K562 (cell line): ENCODE results near the gene ANKRD44. TPM values are rescaled to one million over a fixed set of nuclear protein-coding genes. Genes with fewer than 3 reads are reported as not detected.

Experiments
- ATAC-seq: fragments of 200-7000 bp; cut with Tn5 transposase; 3 replicates; pipeline ENCODE4 v1.9.1; 2020; ENCODE audit warnings: moderate library complexity
- BruUV-seq: library from RNA; stranded (reverse); fragments of 400-500 nt; replicated peaks from 2 replicates; lab custom pipeline; 2021; lab: Mats Ljungman, UMichigan
- CTCF ChIA-PET: fragments of 300-600 bp; formaldehyde crosslinking; extraction: SDS; loops from one replicate; lab custom pipeline; 2021; ENCODE audit warnings: low intra/inter-chr PET ratio; lab: Yijun Ruan, JAX
- POLR2A ChIA-PET: fragments of 300-600, 350-650 bp; sonication (Branson Sonifier 250); formaldehyde crosslinking; extraction: SDS; loops from one replicate; lab custom pipeline; 2021; ENCODE audit warnings: antibody characterized with exemption, inconsistent platforms; lab: Yijun Ruan, JAX
- DNase-seq, 4 experiments: peaks; one replicate each; pipeline versions ENCODE4 v3.0.0 to v3.0.0-alpha.2; 2011 to 2018; ENCODE audit warnings: low spot score in 3 of 4, mixed read lengths in 3 of 4; ENCODE audit errors: extremely low read depth in 1 of 4
- FAIRE-seq: peaks from 2 replicates; lab custom pipeline; 2011; peaks lifted over from hg19 to GRCh38; lab: Jason Lieb, UNC
- H2AFZ ChIP-seq: 2 replicates; pipeline ENCODE4 v1.6.0; 2011; ENCODE audit warnings: low read depth, low read length, control low read depth, inconsistent platforms
- H3K27ac ChIP-seq: fragments of 200-600 bp; 3 replicates; pipeline ENCODE4 v1.8.0; 2011; ENCODE audit warnings: low read depth, mild to moderate bottlenecking, control low read depth, inconsistent platforms, low read length, moderate library complexity, mixed read lengths; ENCODE audit errors: extremely low read depth
- H3K27me3 ChIP-seq, 2 experiments: fragments of 300-600 bp in 1 of 2; 2 replicates in 1 of 2; 3 replicates in 1 of 2; pipeline versions ENCODE4 v1.6.0 to v1.8.0; 2011; ENCODE audit warnings: inconsistent platforms in 2 of 2, low read length in 2 of 2, mild to moderate bottlenecking in 1 of 2, mixed read lengths in 1 of 2, moderate library complexity in 1 of 2; ENCODE audit not compliant: control insufficient read depth in 2 of 2, insufficient read depth in 2 of 2
- H3K36me3 ChIP-seq: fragments of 300-600 bp; 3 replicates; pipeline ENCODE4 v1.8.0; 2011; ENCODE audit warnings: mild to moderate bottlenecking, low read length, inconsistent platforms; ENCODE audit not compliant: control insufficient read depth, insufficient read depth
- H3K4me1 ChIP-seq, 2 experiments: fragments of 200-600 bp in 1 of 2; replicated peaks in 1 of 2; 2 replicates in 1 of 2; 3 replicates in 1 of 2; pipeline versions ENCODE4 v1.5.1 to v1.8.0; 2011; ENCODE audit warnings: inconsistent platforms in 2 of 2, low read length in 2 of 2, mild to moderate bottlenecking in 1 of 2, mixed read lengths in 1 of 2, moderate library complexity in 1 of 2; ENCODE audit not compliant: control insufficient read depth in 2 of 2, insufficient read depth in 2 of 2
- H3K4me2 ChIP-seq: 2 replicates; pipeline ENCODE4 v1.6.1; 2011; ENCODE audit warnings: low read length, control low read depth, inconsistent platforms, mixed read lengths; ENCODE audit not compliant: insufficient read depth
- H3K4me3 ChIP-seq: fragments of 200-600 bp; sonication (generic), shearing (Covaris generic); 2 replicates; pipeline ENCODE4 v1.5.1; 2016; ENCODE audit warnings: control low read depth, inconsistent platforms
- H3K79me2 ChIP-seq: fragments of 200-600 bp; 3 replicates; pipeline ENCODE4 v1.8.0; 2011; ENCODE audit warnings: low read length, inconsistent platforms; ENCODE audit not compliant: control insufficient read depth, insufficient read depth
- H3K9ac ChIP-seq, 2 experiments: 2 replicates each; pipeline versions ENCODE4 v1.6.0 to v1.6.1; 2011; ENCODE audit warnings: low read depth in 2 of 2, low read length in 2 of 2, control low read depth in 1 of 2, inconsistent platforms in 1 of 2, mild to moderate bottlenecking in 1 of 2, mixed read lengths in 1 of 2; ENCODE audit not compliant: insufficient read depth in 1 of 2
- H3K9me1 ChIP-seq: one replicate; pipeline ENCODE4 v1.6.0; 2011; ENCODE audit warnings: inconsistent platforms, mild to moderate bottlenecking, low read length, moderate library complexity; ENCODE audit not compliant: control insufficient read depth, insufficient read depth
- H3K9me3 ChIP-seq: replicated peaks from 2 replicates; pipeline ENCODE4 v1.5.1; 2011; ENCODE audit warnings: low read depth, low read length, inconsistent platforms; ENCODE audit not compliant: control insufficient read depth, insufficient read depth
- H4K20me1 ChIP-seq: replicated peaks from 2 replicates; pipeline ENCODE4 v1.6.1; 2011; ENCODE audit warnings: low read length, inconsistent platforms, mixed read lengths; ENCODE audit not compliant: control insufficient read depth, insufficient read depth
- BHLHE40 ChIP-seq: IDR thresholded peaks from 2 replicates; pipeline ENCODE4 v1.6.1; 2011; ENCODE audit warnings: low read length, improper control_type of control experiment
- FOXK2 ChIP-seq, 2 experiments: fragments of 450-650 bp; IDR thresholded peaks in 1 of 2; conservative IDR thresholded peaks in 1 of 2; 2 replicates each; pipeline ENCODE4 v1.6.1; 2016; ENCODE audit warnings: low read depth in 2 of 2, mild to moderate bottlenecking in 1 of 2
- GTF2E2 ChIP-seq: fragments of 200-800 bp; sonication (Bioruptor generic); IDR thresholded peaks from 2 replicates; pipeline ENCODE4 v1.6.1; 2016; ENCODE audit warnings: missing genetic modification characterization, missing compliant biosample characterization
- ILK ChIP-seq: fragments of 450-650 bp; IDR thresholded peaks from 2 replicates; pipeline ENCODE4 v1.6.1; 2016; ENCODE audit warnings: missing genetic modification characterization, low read depth, mild to moderate bottlenecking, missing compliant biosample characterization, moderate library complexity, borderline replicate concordance
- KLF10 ChIP-seq: fragments of 250-450 bp; sonication (Bioruptor Pico); IDR thresholded peaks from 2 replicates; pipeline ENCODE4 v1.6.1; 2021; ENCODE audit warnings: matching md5 sums
- L3MBTL2 ChIP-seq: fragments of 450-650 bp; IDR thresholded peaks from 2 replicates; pipeline ENCODE4 v1.6.1; 2016; ENCODE audit warnings: mild to moderate bottlenecking, moderate library complexity
- MAFG ChIP-seq: fragments of 450-650 bp; conservative IDR thresholded peaks from 2 replicates; pipeline ENCODE4 v1.6.1; 2016; ENCODE audit warnings: missing genetic modification characterization, missing compliant biosample characterization
- MBD2 ChIP-seq: sonication (generic); IDR thresholded peaks from 2 replicates; pipeline ENCODE4 v1.6.1; 2016; ENCODE audit warnings: low read depth, borderline replicate concordance
- NRF1 ChIP-seq, 2 experiments: fragments of 450-650 bp; IDR thresholded peaks in 1 of 2; conservative IDR thresholded peaks in 1 of 2; 2 replicates each; pipeline ENCODE4 v1.6.1; 2014; ENCODE audit warnings: mild to moderate bottlenecking in 2 of 2
- RBM14 ChIP-seq: fragments of 200-400 bp; formaldehyde crosslinking; IDR thresholded peaks from 2 replicates; pipeline ENCODE4 v1.6.1; 2018; ENCODE audit warnings: low read depth, mild to moderate bottlenecking, low read length, moderate library complexity, borderline replicate concordance; ENCODE audit not compliant: insufficient read depth
- RUNX1 ChIP-seq: sonication (generic); IDR thresholded peaks from 2 replicates; pipeline ENCODE4 v1.6.1; 2016; ENCODE audit warnings: antibody characterized with exemption, low read depth
- SMAD2 ChIP-seq: fragments of 150-350 bp; IDR thresholded peaks from 2 replicates; pipeline ENCODE4 v1.6.1; 2014; ENCODE audit warnings: low read depth, mild to moderate bottlenecking, low read length
- SMARCB1 ChIP-seq: IDR thresholded peaks from 2 replicates; pipeline ENCODE4 v1.6.1; 2011; ENCODE audit warnings: improper control_type of control experiment, low read depth; ENCODE audit not compliant: insufficient read length
- STAG1 ChIP-seq: sonication (generic); formaldehyde crosslinking; IDR thresholded peaks from 2 replicates; pipeline ENCODE4 v1.5.0; 2020; ENCODE audit warnings: missing genetic modification reagents, borderline replicate concordance
- TFAM ChIP-seq: fragments of 250-450 bp; sonication (Bioruptor Pico); conservative IDR thresholded peaks from 2 replicates; pipeline ENCODE4 v1.5.0; 2021; ENCODE audit warnings: mild to moderate bottlenecking, moderate library complexity
- ZNF174 ChIP-seq: fragments of 250-450 bp; sonication (Bioruptor Pico); IDR thresholded peaks from 2 replicates; pipeline ENCODE4 v1.4.0; 2020; ENCODE audit warnings: mild to moderate bottlenecking
- ZNF263 ChIP-seq: sonication (generic); formaldehyde crosslinking; IDR thresholded peaks from 2 replicates; pipeline ENCODE4 v1.8.0; 2022; ENCODE audit warnings: mild to moderate bottlenecking, missing genetic modification reagents, borderline replicate concordance
- ZNF696 ChIP-seq: fragments of 250-450 bp; sonication (Bioruptor Pico); conservative IDR thresholded peaks from 2 replicates; pipeline ENCODE4 v1.4.0; 2020; ENCODE audit warnings: mild to moderate bottlenecking, moderate library complexity
- WGBS: fragments of 100-300 bp; shearing (Covaris generic); methylation state at CpG from one replicate; pipeline ENCODE4 v1.1.6; 2016; ENCODE audit warnings: low coverage, mixed read lengths; ENCODE audit not compliant: insufficient coverage; ENCODE audit errors: missing lambda C conversion rate; 5-methylcytosine and 5-hydroxymethylcytosine counted together
- in situ Hi-C: fragments of 300-500 bp; cut with MboI; formaldehyde crosslinking; loops from 4 replicates; pipeline ENCODE4 v1.15.0; 2018; ENCODE audit warnings: inconsistent platforms, mixed read lengths
- intact Hi-C: fragments of 100-400 bp; cut with micrococcal nuclease; formaldehyde crosslinking; loops from 2 replicates; pipeline ENCODE4 v1.14.2; 2022
- polyA plus RNA-seq, 8 experiments: library from polyadenylated mRNA; depleted of rRNA in 4 of 8; stranded (reverse) in 5 of 8; unstranded in 3 of 8; fragments of >200 nt; fragmentation: Nextera tagmentation in 2 of 8; fragmentation: Illumina TruSeq in 1 of 8; extraction: Ambion mirVana in 2 of 8; extraction: Trizol in 1 of 8; gene quantifications; 2 replicates each; pipeline versions ENCODE4 v1.2.1 to v1.2.3, GENCODE V29; 2011 to 2014; ENCODE audit warnings: inconsistent platforms in 1 of 8, missing spikeins in 1 of 8
- total RNA-seq, 7 experiments: library from RNA; depleted of rRNA in 6 of 7; stranded (reverse); fragments of >200 nt in 6 of 7; fragmentation: Illumina TruSeq in 2 of 7; extraction: Trizol in 2 of 7; gene quantifications; 2 replicates each; pipeline versions ENCODE4 v1.2.1 to v1.2.3, GENCODE V29; 2011 to 2021; ENCODE audit warnings: low replicate concordance in 1 of 7
- TF ChIP-seq, protein P1 (sequence below): fragments of 450-650 bp; formaldehyde crosslinking; conservative IDR thresholded peaks from 2 replicates; pipeline ENCODE4 v1.4.0; 2022; ENCODE audit warnings: mild to moderate bottlenecking, missing genetic modification characterization
- TF ChIP-seq, protein P2 (sequence below): fragments of 450-650 bp; formaldehyde crosslinking; IDR thresholded peaks from 2 replicates; pipeline ENCODE4 v1.4.0; 2020; ENCODE audit warnings: mild to moderate bottlenecking, moderate library complexity

Gene ANKRD44
- total and polyA plus RNA-seq, 9 of the 15 experiments (the other 6 are each of a cell fraction or from before 2014, with no cell fraction given) = 0.03 to 0.64 (median 0.07) TPM; not detected in 3

DNA sequence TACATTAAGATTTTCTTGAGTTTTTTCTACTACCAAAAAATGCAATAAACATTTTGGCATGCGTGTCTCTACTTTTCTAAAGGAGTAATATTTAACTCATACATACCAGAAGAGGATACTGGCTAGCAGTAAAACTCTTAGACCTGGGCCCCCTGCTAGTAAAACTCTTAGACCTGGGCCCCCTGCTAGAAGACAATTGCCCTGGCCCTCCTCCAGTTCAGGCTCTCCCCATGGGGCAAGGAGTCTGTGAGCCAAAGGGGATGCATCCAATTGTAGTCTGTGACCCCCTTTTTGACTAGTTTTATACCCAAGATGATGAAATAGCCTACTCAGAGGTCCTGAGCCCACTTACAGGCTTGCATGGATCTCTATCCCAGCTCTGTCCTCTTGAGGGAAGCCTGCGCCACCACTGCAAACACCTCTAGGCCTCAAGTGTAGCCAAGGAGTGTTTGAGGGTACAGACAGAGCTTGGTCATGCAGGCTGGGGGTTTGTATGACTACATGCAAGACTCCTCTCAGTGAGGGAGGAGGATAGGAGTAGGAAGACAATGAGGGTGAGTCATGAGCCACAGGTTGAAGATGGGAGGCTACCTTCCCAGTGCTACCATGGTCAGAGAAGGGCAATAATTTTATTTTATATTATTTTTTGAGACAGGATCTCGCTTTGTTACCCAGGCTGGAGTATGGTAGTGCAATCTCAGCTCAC, 338.9 kb downstream of the ANKRD44 start (continued):
- TF ChIP-seq, protein P1, sequence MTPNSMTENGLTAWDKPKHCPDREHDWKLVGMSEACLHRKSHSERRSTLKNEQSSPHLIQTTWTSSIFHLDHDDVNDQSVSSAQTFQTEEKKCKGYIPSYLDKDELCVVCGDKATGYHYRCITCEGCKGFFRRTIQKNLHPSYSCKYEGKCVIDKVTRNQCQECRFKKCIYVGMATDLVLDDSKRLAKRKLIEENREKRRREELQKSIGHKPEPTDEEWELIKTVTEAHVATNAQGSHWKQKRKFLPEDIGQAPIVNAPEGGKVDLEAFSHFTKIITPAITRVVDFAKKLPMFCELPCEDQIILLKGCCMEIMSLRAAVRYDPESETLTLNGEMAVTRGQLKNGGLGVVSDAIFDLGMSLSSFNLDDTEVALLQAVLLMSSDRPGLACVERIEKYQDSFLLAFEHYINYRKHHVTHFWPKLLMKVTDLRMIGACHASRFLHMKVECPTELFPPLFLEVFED (CRISPR knock-in tag) = no peak
- TF ChIP-seq RBM14 (no peak), ZNF696 (CRISPR knock-in tag) (no peak), ZNF174 (CRISPR knock-in tag) (no peak), SMAD2 (no peak), BHLHE40 (no peak), FOXK2 (conservative IDR thresholded peaks at IDR 0.05 in 1 of 2, IDR thresholded peaks at IDR 0.05 in 1 of 2; ENCODE audit: low read depth in 2 of 2) (no peak), MBD2 (no peak)
- TF ChIP-seq, all 486 proteins: peak for 0

GRCh38 chr2:196970099-196970498, 340.5 kb downstream of the ANKRD44 start:
- Histone ChIP-seq H3K4me2 (no peak overlapping the region), H3K9me1 (no peaks in the 10 kb centered on the region), H3K27me3 (no peaks in the 10 kb centered on the region), H3K4me1 (no peaks in the 10 kb centered on the region), H3K79me2 (no peaks in the 10 kb centered on the region), H3K9me3 (no peaks in the 10 kb centered on the region), H4K20me1 (no peaks in the 10 kb centered on the region), H3K27ac (no peak overlapping the region), H2AFZ (no peak overlapping the region), H3K9ac (no peak overlapping the region), H3K36me3 (no peaks in the 10 kb centered on the region), H3K4me3 (no peak overlapping the region)
- POLR2A ChIA-PET = no interaction called here
- WGBS = 0% methylated on average over 4 of the region's 4 CpGs
- DNase-seq = no peak
- no peak for FAIRE-seq
- CTCF ChIA-PET = no interaction called here
- intact Hi-C loops (no loop called here), in situ Hi-C loops (no loop called here)
- no peak for ATAC-seq
- no TSS peak for BruUV-seq
- TF ChIP-seq KLF10 = no peak
- no peak for TF ChIP-seq ILK
- TF ChIP-seq L3MBTL2 = no peak
- TF ChIP-seq STAG1 (CRISPR knock-in tag) = no peak
- no peak for TF ChIP-seq ZNF263 (CRISPR knock-in tag)
- no peak for TF ChIP-seq TFAM (CRISPR knock-in tag)
- TF ChIP-seq GTF2E2 (tag) = no peak
- no peak for TF ChIP-seq RUNX1
- TF ChIP-seq SMARCB1 = no peak
- no peak for TF ChIP-seq NRF1 (conservative IDR thresholded peaks at IDR 0.05 in 1 of 2, IDR thresholded peaks at IDR 0.05 in 1 of 2)
- TF ChIP-seq MAFG (tag) = no peak
- TF ChIP-seq, protein P2, sequence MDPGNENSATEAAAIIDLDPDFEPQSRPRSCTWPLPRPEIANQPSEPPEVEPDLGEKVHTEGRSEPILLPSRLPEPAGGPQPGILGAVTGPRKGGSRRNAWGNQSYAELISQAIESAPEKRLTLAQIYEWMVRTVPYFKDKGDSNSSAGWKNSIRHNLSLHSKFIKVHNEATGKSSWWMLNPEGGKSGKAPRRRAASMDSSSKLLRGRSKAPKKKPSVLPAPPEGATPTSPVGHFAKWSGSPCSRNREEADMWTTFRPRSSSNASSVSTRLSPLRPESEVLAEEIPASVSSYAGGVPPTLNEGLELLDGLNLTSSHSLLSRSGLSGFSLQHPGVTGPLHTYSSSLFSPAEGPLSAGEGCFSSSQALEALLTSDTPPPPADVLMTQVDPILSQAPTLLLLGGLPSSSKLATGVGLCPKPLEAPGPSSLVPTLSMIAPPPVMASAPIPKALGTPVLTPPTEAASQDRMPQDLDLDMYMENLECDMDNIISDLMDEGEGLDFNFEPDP (CRISPR knock-in tag) = no peak
